NT2/D1 (cell line): ENCODE results near the gene LRP8.

Source experiments
- YY1 ChIP-seq: IDR thresholded peaks from 2 replicates; pipeline ENCODE4 v1.6.1; 2011; ENCODE audit not compliant: insufficient read length, insufficient read depth
- ZNF274 ChIP-seq: IDR thresholded peaks from 2 replicates; pipeline ENCODE4 v1.6.1; 2011; ENCODE audit warnings: mild to moderate bottlenecking, low read depth, low read length

GRCh38 chr1:53309802-53310201 is 18.1 kb downstream of the LRP8 start:
- TF ChIP-seq ZNF274, result no peak
- TF ChIP-seq YY1, result no peak
